Endothelial cell of umbilical vein (primary cell): ENCODE measurements around the gene CCDC7. TPM values are rescaled to one million over a fixed set of nuclear protein-coding genes. Genes with fewer than 3 reads are reported as not detected.

Experiments used
- BruUV-seq: library from RNA; stranded (reverse); fragments of 400-500 nt; replicated peaks from 2 replicates; lab custom pipeline; 2021; lab: Mats Ljungman, UMichigan
- CTCF ChIA-PET: fragments of 300-600, 350-600 bp; sonication (Branson Sonifier 250); formaldehyde crosslinking; loops from one replicate; lab custom pipeline; 2021; ENCODE audit warnings: antibody characterized with exemption, inconsistent platforms; lab: Charles Lee
- POLR2A ChIA-PET: fragments of 300-600, 350-600 bp; sonication (Branson Sonifier 250); formaldehyde crosslinking; loops from one replicate; lab custom pipeline; 2021; ENCODE audit warnings: antibody characterized with exemption, inconsistent platforms; lab: Charles Lee
- DNase-seq: peaks from one replicate; pipeline ENCODE4 v3.0.0-alpha.2; 2011; ENCODE audit warnings: low read depth, low spot score
- FAIRE-seq: peaks from 2 replicates; lab custom pipeline; 2011; peaks lifted over from hg19 to GRCh38; lab: Jason Lieb, UNC
- H2AFZ ChIP-seq: 2 replicates; pipeline ENCODE4 v1.6.0; 2012; ENCODE audit warnings: low read depth, low read length, control low read depth, inconsistent platforms
- H3K27ac ChIP-seq: 2 replicates; pipeline ENCODE4 v1.5.1; 2011; ENCODE audit warnings: low read depth, mild to moderate bottlenecking, control low read depth, low read length, moderate library complexity; ENCODE audit not compliant: insufficient read depth
- H3K27me3 ChIP-seq, 2 experiments: 2 replicates each; pipeline versions ENCODE4 v1.6.0 to v1.6.1; 2011; ENCODE audit warnings: low read length in 2 of 2, mixed read lengths in 1 of 2; ENCODE audit not compliant: control insufficient read depth in 2 of 2, insufficient read depth in 2 of 2
- H3K36me3 ChIP-seq, 2 experiments: 2 replicates in 1 of 2; 3 replicates in 1 of 2; pipeline ENCODE4 v1.5.1; 2011; ENCODE audit warnings: low read length in 2 of 2, mild to moderate bottlenecking in 1 of 2, moderate library complexity in 1 of 2; ENCODE audit not compliant: control insufficient read depth in 2 of 2, insufficient read depth in 2 of 2; ENCODE audit errors: extremely low read depth in 1 of 2
- H3K4me1 ChIP-seq: 3 replicates; pipeline ENCODE4 v1.5.1; 2011; ENCODE audit warnings: mild to moderate bottlenecking, low read length; ENCODE audit not compliant: control insufficient read depth, insufficient read depth; ENCODE audit errors: extremely low read depth
- H3K4me2 ChIP-seq: 2 replicates; pipeline ENCODE4 v1.6.1; 2011; ENCODE audit warnings: low read length, control low read depth, mixed read lengths; ENCODE audit not compliant: insufficient read depth
- H3K4me3 ChIP-seq, 3 experiments: fragments of 200-600 bp in 1 of 3; sonication (generic), shearing (Covaris generic) in 1 of 3; replicated peaks in 1 of 3; 2 replicates each; pipeline ENCODE4 v1.5.1; 2011 to 2016; ENCODE audit warnings: control low read depth in 3 of 3, low read length in 3 of 3, mild to moderate bottlenecking in 2 of 3, inconsistent platforms in 1 of 3, low read depth in 1 of 3, moderate library complexity in 1 of 3; ENCODE audit not compliant: insufficient read depth in 1 of 3
- H3K79me2 ChIP-seq: 2 replicates; pipeline ENCODE4 v1.6.0; 2012; ENCODE audit warnings: low read length, inconsistent platforms; ENCODE audit not compliant: control insufficient read depth, insufficient read depth
- H3K9ac ChIP-seq: replicated peaks from 2 replicates; pipeline ENCODE3; 2011; ENCODE audit warnings: low read length, control low read depth; ENCODE audit not compliant: insufficient read depth; ENCODE audit errors: extremely low read depth
- H3K9me1 ChIP-seq: replicated peaks from 3 replicates; pipeline ENCODE4 v1.6.0; 2011; ENCODE audit warnings: mild to moderate bottlenecking, low read length; ENCODE audit not compliant: control insufficient read depth, insufficient read depth; ENCODE audit errors: extremely low read depth
- H3K9me3 ChIP-seq: replicated peaks from 2 replicates; pipeline ENCODE4 v1.5.1; 2012; ENCODE audit warnings: low read length, inconsistent platforms; ENCODE audit not compliant: control insufficient read depth, insufficient read depth
- H4K20me1 ChIP-seq: replicated peaks from 2 replicates; pipeline ENCODE3; 2011; ENCODE audit warnings: mild to moderate bottlenecking, low read length; ENCODE audit not compliant: control insufficient read depth, insufficient read depth; ENCODE audit errors: extremely low read depth
- FOS ChIP-seq: IDR thresholded peaks from 2 replicates; pipeline ENCODE4 v1.6.1; 2011; ENCODE audit warnings: mild to moderate bottlenecking, low read length, moderate library complexity, borderline replicate concordance; ENCODE audit not compliant: insufficient read depth
- GATA2 ChIP-seq: IDR thresholded peaks from 2 replicates; pipeline ENCODE4 v1.7.0; 2011; ENCODE audit warnings: low read depth, mild to moderate bottlenecking, moderate library complexity, mixed read lengths, low read length; ENCODE audit not compliant: insufficient read length, insufficient read depth
- JUN ChIP-seq: IDR thresholded peaks from 2 replicates; pipeline ENCODE4 v1.6.1; 2011; ENCODE audit warnings: borderline replicate concordance, low read depth; ENCODE audit not compliant: insufficient read length, insufficient read depth
- MAX ChIP-seq: IDR thresholded peaks from 2 replicates; pipeline ENCODE4 v1.6.1; 2011; ENCODE audit not compliant: insufficient read depth, insufficient read length
- POLR2A ChIP-seq: IDR thresholded peaks from 2 replicates; pipeline ENCODE4 v1.6.1; 2012; ENCODE audit warnings: low read depth, mild to moderate bottlenecking, control low read depth, low read length
- POLR2AphosphoS5 ChIP-seq: IDR thresholded peaks from 2 replicates; pipeline ENCODE4 v1.6.1; 2012; ENCODE audit warnings: low read depth, mild to moderate bottlenecking, control low read depth, low read length, moderate library complexity; ENCODE audit not compliant: insufficient read depth
- dilution Hi-C: fragments of 300-500 bp; cut with MboI; formaldehyde crosslinking; loops from one replicate; pipeline ENCODE4 v1.15.0; 2019; ENCODE audit warnings: low sequenced_read_pairs; ENCODE audit not compliant: extremely low pct_ligation_motif_present
- intact Hi-C: fragments of 100-400 bp; cut with micrococcal nuclease; formaldehyde crosslinking; loops from one replicate; pipeline ENCODE4 v1.10.0; 2022
- polyA plus RNA-seq, 4 experiments: library from polyadenylated mRNA; depleted of rRNA in 3 of 4; stranded (reverse) in 3 of 4; unstranded in 1 of 4; fragments of >200 nt; gene quantifications; 2 replicates each; pipeline versions ENCODE4 v1.2.1 to v1.2.3, GENCODE V29; 2011 to 2012; ENCODE audit warnings: missing spikeins in 1 of 4
- total RNA-seq: library from RNA; stranded (reverse); gene quantifications from 2 replicates; pipeline ENCODE4 v1.2.3, GENCODE V29; 2021
- TF ChIP-seq, protein P1 (sequence below), 2 donors: IDR thresholded peaks; 1 replicate in 1 of 2; 2 replicates in 1 of 2; pipeline ENCODE4 v1.5.1; 2011; ENCODE audit warnings: low read length in 2 of 2, mild to moderate bottlenecking in 2 of 2, moderate library complexity in 2 of 2, control low read depth in 1 of 2, inconsistent platforms in 1 of 2, low read depth in 1 of 2; ENCODE audit not compliant: insufficient read depth in 1 of 2; ENCODE audit errors: extremely low read depth in 1 of 2

The CCDC7 gene
- total and polyA plus RNA-seq, 2 donors (not counting 3 experiments of a cell fraction or from before 2014, with no cell fraction given): 0.35 to 8.2 TPM

GRCh38 chr10:32446536-32447406 is 831 bp downstream of the CCDC7 start:
- Histone ChIP-seq H3K36me3 (no peaks in the 10 kb centered on the region), H3K9me1 (no peaks in the 10 kb centered on the region), H3K4me3 (peak overlapping the region; percentile 47 to 91 (median 82)), H4K20me1 (no peaks in the 10 kb centered on the region), H3K4me2 (peak overlapping the region; percentile 99), H3K27me3 (peaks cover 2 to 9% of the 10 kb centered on the region in 2 experiments), H3K27ac (peak overlapping the region; percentile 100), H3K79me2 (peaks cover 4% of the 10 kb centered on the region), H3K4me1 (peaks cover 8% of the 10 kb centered on the region), H3K9ac (peak overlapping the region; percentile 100), H3K9me3 (no peaks in the 10 kb centered on the region), H2AFZ (peak overlapping the region; percentile 92)
- POLR2A ChIA-PET: interaction anchor here (1.0 kb wide), 1 partner anchor 562 kb away, joined by 4 read pairs; no protein-coding TSS in a partner anchor
- BruUV-seq: no TSS peak
- intact Hi-C loops: loop anchor here (1.0 to 2.0 kb wide), 4 partner anchors 68 to 562 kb away; partner anchors contain the start of gene ITGB1
- DNase-seq (peak; percentile 29), FAIRE-seq (no peak)
- CTCF ChIA-PET: interaction anchor here (1.9 kb wide), 1 partner anchor 562 kb away, joined by 13 read pairs; no protein-coding TSS in a partner anchor
- TF ChIP-seq MAX (no peak), POLR2A (no peak), FOS (no peak), POLR2AphosphoS5 (no peak), GATA2 (no peak), JUN (no peak)
- TF ChIP-seq, protein P1, sequence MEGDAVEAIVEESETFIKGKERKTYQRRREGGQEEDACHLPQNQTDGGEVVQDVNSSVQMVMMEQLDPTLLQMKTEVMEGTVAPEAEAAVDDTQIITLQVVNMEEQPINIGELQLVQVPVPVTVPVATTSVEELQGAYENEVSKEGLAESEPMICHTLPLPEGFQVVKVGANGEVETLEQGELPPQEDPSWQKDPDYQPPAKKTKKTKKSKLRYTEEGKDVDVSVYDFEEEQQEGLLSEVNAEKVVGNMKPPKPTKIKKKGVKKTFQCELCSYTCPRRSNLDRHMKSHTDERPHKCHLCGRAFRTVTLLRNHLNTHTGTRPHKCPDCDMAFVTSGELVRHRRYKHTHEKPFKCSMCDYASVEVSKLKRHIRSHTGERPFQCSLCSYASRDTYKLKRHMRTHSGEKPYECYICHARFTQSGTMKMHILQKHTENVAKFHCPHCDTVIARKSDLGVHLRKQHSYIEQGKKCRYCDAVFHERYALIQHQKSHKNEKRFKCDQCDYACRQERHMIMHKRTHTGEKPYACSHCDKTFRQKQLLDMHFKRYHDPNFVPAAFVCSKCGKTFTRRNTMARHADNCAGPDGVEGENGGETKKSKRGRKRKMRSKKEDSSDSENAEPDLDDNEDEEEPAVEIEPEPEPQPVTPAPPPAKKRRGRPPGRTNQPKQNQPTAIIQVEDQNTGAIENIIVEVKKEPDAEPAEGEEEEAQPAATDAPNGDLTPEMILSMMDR (IDR thresholded peaks at IDR 0.05; ENCODE audit: extremely low read depth in 1 of 2, insufficient read depth in 1 of 2, low read depth in 1 of 2, low read length in 2 of 2): no peak
- dilution Hi-C loops: no loop called here
